Activated CD4-positive, alpha-beta T cell treated with anti-CD3 and anti-CD28 coated beads for 48 hours (primary cell): Measurements from ENCODE around the gene TEX22.
A peak's percentile ranks its signal among the peaks of the same experiment; 100 is the strongest.

Experiments used
- DNase-seq: peaks from one replicate; pipeline ENCODE4 v3.0.0-alpha.2; 2020

The TEX22 gene

DNA sequence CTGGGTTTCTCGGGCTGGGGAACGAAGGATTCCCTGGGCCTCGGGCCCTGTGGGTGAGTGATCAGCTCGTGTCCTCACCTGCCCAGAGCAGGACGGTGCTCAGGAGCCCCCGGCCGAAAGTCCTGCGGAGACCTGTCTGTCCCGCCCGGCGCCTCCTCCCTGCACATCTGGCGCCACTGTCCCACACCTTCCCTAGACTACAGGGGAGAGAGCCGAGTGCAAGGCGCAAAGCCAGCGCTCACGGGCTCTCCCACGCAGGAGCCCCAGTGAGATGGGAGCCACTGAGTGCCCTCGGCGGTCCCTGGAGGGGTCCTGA, 13.1 kb upstream of the TEX22 start:
- no peak for DNase-seq

DNA sequence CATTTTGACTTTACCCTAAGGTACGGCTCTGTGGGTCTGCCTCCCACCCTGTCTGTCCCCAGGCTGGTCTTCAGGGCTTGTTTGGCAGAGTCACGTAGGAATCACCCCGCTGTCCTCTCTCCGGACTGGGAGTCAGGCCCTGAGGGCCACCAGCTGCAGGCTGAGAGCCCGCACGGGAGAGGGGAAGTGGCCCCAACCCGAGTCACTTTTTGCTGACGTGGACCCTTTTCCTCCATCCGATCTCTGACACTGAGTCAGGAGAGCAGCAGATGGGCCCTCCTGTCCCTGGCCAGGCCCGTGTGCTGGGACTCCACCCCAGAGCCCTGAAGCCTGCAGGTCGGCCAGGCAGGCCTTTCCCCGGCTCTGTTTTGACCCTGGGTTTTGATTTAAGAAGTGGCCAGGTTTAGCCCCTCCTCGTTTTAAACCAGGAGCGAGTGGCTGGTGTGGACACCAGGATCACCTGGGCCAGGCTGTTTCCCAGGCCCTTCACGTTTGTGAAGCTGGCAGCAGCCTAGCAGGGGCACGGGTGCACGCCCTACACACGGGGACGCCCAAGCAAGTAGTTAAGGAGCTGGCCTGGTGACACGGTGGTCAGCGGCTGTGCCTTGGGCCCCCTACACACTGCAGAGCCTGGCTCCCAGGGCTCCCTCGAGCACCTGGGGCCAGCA, 12.5 kb upstream of the TEX22 start:
- no peak for DNase-seq

DNA sequence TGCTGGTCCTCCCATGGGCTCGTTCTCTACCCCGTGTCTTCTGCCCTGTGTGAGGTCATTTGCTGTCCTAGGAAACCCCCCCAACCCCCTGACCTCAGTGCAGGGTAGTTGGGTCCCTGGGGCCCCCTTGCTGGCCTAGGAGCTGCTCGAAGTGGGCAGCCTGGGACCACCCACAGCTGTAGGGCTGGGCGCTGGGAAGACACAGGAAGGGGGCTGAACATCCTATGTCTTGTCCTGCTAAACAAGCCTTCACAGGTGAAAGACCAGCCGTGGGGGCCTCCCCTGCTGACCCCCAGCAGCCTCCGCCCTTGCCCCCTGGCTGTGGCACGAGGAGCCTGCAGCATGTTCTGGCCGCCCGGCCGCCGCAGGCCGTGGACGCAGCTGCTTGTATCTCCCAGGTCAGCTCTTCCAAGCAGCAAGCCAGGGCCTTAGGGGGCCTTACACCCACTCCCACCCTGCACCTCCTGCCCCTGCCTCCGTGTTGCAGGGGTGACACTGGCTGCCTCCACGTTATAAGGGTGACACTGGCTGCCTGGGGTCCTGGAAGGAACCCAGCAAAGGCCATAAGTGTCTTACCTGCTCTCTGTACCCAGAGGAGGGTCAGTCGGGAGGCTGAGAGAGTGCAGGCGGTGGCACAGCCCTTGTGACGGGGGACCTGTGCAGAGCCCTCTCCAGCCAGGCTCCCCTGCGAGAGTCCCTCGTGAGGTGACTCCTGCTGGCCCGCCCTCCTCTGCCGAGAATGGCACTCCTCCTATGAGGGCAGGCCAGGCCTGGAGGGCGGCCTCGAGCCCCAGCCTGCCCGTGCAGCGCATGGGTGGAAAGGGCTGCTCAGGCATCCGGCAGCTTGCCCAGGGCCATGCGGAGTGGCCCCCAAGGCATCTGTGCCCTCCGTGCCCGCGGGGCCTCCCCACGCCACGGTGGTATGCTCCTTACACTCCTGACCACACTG, 11.5 kb upstream of the TEX22 start:
- no peak for DNase-seq

DNA sequence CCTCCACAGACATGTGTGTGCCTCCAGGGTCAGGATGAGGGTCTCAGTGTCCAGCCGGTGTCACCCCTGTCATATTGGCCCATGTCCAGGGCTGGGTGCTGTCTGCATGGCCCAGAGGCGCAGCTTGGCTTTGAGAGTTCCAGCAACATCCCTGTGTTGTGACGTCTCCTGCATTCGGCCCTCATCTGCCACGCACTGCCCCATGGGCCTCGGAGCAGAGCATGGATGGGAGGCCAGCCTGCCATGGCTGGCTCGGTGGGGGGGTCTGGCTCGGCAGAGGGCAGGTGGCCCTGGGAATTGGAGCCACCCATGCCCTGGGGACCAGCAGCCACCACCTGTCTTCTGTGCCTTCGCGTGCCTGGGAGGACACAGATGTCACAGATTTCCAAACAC, 10.8 kb upstream of the TEX22 start:
- DNase-seq: no peak

DNA sequence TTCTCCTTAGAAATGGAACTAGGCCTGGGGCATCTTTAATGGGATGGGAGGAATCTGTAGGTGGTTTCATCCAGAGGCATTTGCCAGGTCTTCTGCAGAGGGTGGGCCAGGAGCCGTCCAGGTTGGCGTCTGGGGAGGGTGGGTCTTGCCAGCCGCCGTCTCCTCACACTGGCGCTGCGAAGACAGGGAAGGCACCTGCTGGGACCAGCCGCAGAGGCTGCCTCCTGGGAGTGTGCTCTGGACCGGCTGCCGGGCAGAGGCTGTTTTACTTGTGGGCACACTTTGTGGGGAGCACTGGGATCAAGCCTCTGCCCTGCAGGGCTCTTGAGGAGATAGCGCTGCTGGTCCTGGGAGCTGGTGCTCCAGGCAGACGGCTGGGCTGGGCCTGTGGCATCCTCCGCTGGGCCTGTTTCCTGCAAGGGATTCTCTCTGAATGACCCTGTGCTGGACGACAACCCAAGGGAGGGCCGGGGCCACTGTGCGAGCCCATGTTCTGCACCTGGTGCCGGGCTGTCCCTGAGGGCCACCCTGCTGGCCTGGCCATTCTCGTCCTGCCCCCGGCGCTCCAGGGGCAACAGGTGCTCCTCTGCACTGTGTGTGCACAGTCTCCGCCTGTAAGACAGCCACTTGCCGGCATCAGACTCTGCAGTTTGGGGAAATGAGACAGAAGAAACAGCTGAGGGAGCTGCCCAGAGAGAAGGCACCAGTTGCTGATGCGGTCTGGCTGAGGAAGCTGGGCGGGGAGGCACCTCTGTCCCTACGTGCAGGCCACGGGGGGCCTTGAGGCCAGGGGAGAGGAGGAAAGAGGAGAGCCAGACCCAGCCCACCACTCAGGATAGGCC, 10.0 kb upstream of the TEX22 start:
- DNase-seq: no peak

DNA sequence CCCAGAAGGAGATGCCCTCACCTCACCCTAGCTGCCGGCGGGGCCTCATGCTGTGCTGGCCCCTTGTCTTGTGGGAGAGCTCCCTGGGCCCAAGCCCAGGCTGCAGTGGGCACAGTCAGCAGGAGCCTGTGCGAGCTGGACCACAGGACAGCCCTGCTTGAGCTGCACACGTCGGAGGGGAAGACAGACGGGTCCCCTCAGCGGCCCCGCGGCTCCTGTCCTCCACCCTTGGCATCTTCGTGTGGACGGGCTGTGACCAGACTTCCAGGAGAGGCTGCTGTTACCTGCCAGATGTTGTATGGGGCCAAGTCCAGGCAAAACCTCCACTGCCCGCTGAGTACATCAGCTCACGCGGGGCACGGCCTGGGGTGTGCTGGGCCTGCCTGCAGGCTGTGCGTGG, 9.4 kb upstream of the TEX22 start:
- DNase-seq: no peak

DNA sequence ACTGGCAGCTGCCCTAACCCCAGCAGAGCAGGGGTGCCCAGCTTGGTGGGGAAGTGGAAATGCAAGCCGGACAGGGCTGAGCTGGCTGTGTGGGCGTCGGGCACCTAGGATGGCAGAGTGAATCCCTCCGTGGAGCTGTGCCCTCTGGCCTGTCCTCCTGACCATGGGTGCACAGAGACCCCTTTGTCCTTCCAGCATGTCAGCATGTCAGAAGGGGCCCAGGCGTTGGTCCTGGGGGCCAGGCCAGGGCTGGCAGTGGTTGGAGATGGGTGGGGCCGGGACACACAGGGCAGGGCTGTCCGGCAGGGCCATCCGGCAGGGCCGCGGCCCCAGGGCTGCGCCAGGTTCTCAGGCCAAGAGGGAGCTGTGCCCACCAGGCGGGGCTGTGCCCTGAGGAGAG, 8.8 kb upstream of the TEX22 start:
- DNase-seq: no peak

DNA sequence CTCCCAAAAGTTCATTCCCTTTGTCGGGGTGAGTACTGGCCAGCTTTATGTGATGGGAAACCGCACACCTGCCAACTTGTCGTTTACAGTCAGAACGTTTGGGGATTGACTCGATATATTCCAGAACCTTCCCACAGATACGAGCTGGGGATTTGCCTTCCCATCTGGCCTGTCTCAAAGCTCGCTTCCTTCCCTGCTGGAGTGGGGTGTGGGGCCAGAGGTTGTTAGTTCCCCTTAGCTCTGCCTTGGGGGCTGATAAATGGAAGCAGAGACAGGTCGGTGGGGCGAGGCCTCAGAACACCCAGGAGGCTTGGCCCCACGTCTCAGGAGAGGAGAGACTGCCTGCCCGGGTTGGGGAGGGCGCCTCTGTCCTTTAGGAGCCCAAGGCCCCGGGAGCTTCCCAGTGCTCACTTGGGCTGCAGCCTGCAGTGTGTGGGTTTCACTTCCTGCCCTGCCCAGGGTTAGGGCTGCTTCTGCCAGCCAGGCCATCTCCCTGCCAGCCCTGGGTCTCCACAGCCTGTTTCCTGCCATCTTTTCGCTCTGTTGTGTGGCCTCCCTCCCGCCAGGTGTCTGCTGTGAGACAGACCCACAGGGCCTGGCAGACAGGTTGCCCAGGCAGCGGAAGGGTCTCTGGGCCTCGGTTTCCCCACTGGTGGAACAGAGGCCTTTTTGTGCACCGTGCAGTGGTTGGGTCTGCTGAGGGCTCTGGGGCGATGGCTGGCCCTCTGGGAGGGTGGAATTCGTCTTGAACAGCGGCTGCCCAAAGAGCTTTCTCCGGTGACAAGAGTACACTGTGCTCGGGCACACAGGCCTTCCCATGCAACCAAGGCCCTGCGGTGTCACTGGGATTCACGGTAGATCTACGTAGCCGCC, 8.1 kb upstream of the TEX22 start:
- DNase-seq: no peak

DNA sequence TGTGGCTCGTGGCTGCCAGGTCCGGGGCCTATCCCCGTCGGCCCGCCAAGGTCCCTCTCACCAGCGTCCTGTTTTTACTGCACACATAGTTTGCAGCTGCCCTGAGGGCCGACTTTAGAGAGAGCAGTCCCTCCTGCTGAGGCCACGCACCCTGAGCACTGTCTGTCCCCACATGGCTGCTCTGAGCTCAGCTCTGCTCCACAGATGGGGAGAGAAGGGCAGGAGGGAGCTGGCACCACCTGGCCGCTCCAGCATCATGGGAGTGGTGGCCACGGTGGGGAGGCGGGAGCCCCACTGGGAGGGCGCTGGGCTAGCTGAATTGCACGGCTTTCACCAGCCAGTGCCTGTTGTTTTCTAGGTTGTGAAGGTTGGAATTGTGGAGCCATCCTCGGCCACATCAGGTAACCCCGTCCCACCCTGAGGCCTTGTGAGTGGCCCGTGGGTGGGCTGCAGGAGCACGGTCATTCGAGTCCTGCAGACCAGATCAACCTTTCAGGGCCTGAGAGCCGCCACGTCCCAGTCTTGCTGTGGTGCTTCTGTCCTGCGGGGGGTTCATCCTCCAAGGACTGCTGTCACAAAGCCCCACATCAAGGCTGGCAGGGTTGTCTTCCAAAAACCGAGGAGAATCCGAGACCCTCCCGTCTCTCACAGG, 7.4 kb upstream of the TEX22 start:
- no peak for DNase-seq

DNA sequence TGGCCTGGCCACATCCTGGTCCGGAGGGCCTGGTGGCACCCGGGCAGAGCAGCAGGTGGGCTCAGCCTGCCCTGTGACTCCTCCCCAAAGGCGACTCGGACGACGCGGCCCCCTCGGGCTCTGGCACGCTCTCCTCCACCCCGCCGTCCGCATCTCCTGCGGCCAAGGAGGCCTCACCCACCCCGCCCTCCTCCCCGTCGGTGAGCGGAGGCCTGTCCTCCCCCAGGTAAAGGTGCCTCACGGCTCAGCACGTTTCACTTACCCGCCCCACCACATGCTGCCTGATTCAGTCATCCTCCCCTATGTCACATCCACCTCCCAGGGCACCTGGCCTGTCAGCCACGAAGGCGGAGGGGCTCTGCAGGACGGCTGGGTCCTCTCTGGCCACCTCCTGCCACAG, 6.8 kb upstream of the TEX22 start:
- DNase-seq: no peak

DNA sequence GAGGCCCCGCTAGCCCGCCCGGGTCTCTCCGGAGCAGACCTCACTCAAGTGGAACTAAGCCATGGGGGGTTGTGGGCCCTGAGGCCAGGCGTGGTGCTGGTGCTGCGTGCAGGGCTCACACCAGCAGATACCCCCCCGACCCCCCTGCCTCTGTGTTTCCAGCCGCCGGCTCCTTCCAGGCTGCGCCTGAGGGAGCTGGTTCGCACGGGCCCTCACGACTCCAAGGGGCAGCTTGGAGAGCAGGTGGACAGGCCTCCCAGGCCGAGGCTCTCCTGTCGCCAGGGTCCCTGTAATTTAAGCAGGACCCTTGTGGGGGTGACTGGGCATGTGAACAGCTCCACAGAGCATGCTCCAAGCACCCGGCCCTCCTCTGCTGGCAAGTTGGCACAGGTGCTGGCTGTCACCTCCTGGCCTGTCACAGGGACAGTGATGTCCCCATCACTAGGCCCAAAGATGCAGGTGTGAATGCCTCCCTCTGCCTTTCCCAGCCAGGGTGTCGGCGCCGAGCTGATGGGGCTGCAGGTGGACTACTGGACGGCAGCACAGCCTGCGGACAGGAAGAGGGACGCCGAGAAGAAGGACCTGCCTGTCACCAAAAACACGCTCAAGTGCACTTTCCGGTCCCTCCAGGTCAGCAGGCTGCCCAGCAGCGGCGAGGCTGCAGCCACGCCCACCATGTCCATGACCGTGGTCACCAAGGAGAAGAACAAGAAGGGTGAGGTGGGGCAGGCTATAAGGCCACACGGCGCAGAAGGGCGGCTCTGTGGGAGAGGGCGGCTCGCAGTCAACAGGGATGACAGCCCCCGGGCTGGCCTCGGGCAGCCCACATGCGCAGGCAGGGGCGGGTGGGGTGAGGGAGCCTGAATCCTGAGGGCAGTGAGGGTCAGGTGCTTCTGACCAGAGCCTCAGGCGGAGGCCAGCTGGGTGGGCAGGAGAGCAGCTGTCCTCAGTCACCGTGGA, 5.9 kb upstream of the TEX22 start:
- no peak for DNase-seq

DNA sequence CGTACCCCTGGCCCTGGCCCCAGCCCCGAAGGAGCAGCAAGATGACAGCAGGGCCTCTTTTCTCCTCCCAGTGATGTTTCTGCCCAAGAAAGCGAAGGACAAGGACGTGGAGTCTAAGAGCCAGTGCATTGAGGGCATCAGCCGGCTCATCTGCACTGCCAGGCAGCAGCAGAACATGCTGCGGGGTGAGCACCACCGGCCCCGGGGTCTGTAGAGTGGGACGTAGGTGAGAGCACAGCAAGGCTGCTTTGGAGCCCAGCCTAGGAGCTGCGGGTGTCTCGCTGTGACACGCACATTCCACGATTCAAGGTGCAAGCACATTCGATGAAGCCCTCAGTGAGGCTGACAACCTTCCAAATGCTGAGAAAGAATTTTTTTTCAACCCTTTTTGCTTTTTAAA, 5.2 kb upstream of the TEX22 start:
- DNase-seq: no peak

DNA sequence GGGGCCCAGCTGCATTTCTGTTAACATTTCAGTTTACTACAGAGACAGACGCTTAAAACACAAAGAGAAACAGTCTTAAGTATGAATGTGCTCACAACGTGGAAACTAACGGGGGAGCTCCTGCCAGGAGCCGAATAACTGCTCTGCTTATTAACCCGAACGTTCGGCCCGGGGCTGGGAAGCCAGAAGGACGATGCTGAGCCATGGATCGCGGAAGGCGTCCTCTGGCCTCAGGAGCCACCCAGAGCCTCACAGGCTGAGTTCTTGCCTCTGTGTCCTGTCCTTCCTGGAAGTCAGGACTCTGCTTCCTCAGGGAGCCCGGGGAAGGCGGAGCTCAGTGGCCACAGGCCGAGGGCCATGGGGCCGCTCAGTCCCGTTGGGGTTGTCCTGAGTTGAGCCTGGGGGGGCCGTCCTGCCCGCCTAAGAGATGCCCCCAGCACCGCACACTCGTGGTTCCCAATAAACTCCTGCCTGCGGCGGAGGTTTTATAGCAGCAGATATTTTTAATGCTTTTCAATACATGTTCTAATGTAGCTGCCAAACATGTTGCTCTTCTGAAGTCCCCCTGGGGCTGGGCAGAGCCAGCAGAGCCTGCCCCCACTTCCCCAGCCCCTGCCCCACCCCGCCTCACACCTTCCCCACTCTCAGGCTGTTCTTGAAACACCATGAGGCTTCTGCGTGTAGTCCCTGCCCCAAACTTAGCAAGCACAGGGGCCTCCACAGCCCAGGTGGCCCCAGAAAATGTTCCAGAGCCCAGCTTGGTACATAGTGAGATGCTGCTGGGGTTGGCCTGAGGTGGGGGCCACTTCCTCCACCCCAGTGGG, 3.4 kb upstream of the TEX22 start:
- no peak for DNase-seq

DNA sequence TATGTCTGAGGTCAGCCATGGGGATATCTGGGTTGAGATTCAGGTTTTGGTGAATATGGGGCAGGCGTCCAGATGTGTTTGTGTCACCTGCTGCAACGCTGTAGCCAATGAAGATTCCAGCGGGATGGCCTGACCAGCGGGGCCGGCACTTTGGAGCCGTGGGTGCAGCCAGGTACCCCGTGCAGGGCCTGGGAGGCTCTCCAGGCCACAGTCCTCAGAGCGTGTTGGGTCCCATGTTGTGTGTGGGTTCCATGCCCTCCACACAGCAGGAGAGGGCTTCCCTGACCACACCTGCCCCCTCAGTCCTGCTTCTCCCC, 2.8 kb upstream of the TEX22 start:
- DNase-seq: no peak

DNA sequence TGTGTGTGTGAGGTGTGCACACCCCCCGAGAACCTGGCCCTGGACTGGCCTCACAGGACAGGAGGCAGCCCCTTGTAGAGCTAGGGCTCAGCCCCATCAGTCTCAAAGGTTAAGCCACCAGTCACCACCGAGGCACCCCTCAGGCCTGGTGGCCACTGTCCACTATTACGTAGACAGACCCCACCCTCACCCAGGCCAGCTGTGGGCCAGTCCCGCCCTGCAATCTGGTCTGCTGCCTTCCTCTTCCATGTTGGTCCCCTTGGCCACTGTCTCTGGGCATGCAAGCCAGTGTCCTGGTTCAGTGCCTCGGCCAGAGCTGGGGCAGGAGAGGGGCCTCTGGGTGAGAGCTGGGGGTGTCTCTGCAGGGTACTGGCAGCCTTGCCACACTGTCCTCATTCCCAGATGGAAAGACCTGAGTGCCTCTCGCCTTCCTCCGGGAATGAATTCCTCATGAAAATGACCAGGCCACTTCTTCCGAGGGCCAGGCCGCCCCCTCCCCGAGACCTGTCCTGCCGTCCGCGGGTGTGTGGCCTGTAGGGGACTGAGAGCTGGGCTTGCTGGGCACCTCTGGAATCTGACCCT, 897 bp upstream of the TEX22 start:
- DNase-seq: no peak

DNA sequence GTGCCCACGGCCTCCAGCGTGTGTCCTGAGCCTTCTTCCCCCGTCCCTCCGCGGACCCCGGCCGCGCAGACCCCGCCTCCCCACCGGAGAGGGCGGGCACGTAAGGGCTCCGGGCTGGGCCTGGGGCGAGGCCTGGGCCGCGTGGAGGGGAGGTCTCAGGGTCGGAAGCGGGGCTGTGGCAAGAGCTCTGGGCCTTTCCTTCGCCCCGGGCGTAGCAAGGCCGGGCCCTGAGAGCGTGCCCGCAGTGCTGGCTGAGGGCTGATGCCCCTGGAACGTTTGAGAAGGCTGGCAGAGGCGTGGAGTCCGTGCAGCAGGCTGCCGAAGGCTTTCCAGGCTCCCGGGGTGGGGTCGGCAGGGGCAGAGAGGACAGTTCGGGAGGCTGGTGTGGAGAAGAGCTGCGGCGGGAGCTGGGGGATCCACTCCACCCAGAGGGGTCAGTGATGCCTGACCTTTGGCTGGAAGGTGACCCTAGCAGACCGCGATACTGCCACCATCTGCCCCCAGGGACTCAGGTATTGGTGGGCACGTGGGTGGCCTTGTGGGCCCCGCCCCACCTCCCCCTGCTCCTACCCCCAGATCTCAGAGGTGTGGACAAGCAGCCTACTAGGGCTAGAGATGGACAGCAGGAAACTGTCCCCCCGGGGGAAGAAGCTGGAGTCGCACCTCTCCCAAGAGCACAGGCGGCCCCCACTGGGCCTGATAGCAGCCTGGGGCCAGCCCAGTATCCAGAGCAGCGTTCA, 558 bp downstream of the TEX22 start:
- DNase-seq: peak; percentile 60

DNA sequence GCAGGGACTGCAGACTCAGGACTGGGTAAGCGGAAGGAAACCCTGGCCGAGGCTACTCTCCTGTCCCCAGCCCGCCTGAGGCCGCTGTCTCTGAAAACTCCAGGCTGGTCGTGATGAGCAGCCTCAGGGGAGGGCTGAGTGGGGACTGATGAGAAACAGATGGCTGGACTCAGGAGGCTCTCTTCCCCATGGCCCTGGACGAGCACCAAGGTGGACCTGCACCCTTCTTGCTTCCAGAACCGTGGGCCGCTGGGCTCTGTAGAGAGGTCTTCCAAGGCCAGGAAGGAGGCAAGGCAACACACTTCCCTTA, 1.1 kb downstream of the TEX22 start:
- DNase-seq: no peak

DNA sequence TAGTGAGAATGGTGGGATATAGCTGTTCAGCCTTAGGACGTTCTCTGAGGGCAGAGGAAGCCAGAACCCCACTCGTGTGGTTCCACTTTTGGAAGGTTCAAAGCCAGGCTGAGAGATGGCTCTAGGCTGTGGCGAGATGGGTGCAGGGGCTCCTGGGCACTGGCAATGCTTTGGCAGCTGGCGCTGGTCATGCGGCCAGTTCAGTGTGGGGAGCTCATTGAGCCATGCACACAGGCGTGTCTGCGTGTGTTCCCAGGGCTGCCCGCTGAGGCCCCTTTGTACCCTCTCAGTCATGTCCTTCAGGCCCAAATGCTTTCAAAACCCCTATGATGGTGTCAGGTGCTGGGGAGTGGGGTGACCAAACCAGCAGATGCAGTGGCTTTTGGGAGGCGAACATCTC, 1.7 kb downstream of the TEX22 start:
- no peak for DNase-seq

DNA sequence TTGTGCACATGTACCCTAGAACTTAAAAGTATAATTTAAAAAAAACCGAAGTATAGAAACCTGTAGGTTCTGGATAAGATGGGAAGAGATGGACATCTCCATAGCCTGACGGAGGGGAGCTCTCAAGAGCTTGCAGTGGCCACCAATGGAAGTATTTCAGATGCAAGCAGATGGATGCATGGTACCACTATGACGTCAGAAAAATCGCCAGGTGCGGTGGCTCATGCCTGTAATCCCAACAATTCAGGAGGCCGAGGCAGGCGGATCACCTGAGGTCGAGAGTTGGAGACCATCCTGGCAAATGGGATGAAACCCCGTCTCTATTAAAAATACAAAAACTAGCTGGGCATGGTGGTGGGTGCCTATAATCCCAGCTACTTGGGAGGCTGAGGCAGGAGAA, 3.4 kb downstream of the TEX22 start:
- no peak for DNase-seq
